BLaER1 (cell line): ENCODE results near the gene HIVEP2.

Experiments
- H3K27ac ChIP-seq: shearing (Covaris generic); formaldehyde crosslinking; 2 replicates; pipeline ENCODE4 v1.8.1; 2022
- H3K27me3 ChIP-seq: shearing (Covaris generic); formaldehyde crosslinking; 2 replicates; pipeline ENCODE4 v1.8.1; 2022
- H3K36me3 ChIP-seq: shearing (Covaris generic); formaldehyde crosslinking; 2 replicates; pipeline ENCODE4 v1.8.1; 2022
- H3K4me1 ChIP-seq: shearing (Covaris generic); formaldehyde crosslinking; 2 replicates; pipeline ENCODE4 v1.8.1; 2022
- H3K4me2 ChIP-seq: shearing (Covaris generic); formaldehyde crosslinking; 2 replicates; pipeline ENCODE4 v1.8.1; 2022
- H3K4me3 ChIP-seq: shearing (Covaris generic); formaldehyde crosslinking; 2 replicates; pipeline ENCODE4 v1.8.1; 2022
- H3K9ac ChIP-seq: shearing (Covaris generic); formaldehyde crosslinking; 2 replicates; pipeline ENCODE4 v1.8.1; 2022
- H3K9me3 ChIP-seq: shearing (Covaris generic); formaldehyde crosslinking; 2 replicates; pipeline ENCODE4 v1.8.1; 2022
- H4K20me1 ChIP-seq: shearing (Covaris generic); formaldehyde crosslinking; 2 replicates; pipeline ENCODE4 v1.8.1; 2022
- Cebpa-rat ChIP-seq: shearing (Covaris generic); IDR thresholded peaks from 2 replicates; pipeline ENCODE4 v1.8.1; 2022

Gene HIVEP2

GRCh38 chr6:142857796-142858555 is 87.0 kb downstream of the HIVEP2 start:
- H3K4me1 ChIP-seq, result peaks cover 54% of the 10 kb centered on the region
- H3K9ac ChIP-seq, result peak overlapping the region; percentile 65
- no peak for TF ChIP-seq Cebpa-rat
- peak overlapping the region; percentile 84 for H3K4me2 ChIP-seq
- H3K36me3 ChIP-seq, result peaks cover 25% of the 10 kb centered on the region
- H3K4me3 ChIP-seq, result peak overlapping the region; percentile 40; the same call in 1 of the 2 replicates
- H3K27ac ChIP-seq, result peak overlapping the region; percentile 75
- H3K27me3 ChIP-seq, result no peaks in the 10 kb centered on the region
- peaks cover 92% of the 10 kb centered on the region for H4K20me1 ChIP-seq
- no peaks in the 10 kb centered on the region for H3K9me3 ChIP-seq

GRCh38 chr6:142857233-142857761 is 87.7 kb downstream of the HIVEP2 start:
- H3K9ac ChIP-seq, result peak overlapping the region; percentile 65
- no peak for TF ChIP-seq Cebpa-rat
- H3K4me3 ChIP-seq, result peak overlapping the region; percentile 40
- H3K4me1 ChIP-seq, result peaks cover 54% of the 10 kb centered on the region
- H3K36me3 ChIP-seq, result peaks cover 25% of the 10 kb centered on the region
- no peaks in the 10 kb centered on the region for H3K27me3 ChIP-seq
- H3K9me3 ChIP-seq, result no peaks in the 10 kb centered on the region
- peaks cover 99% of the 10 kb centered on the region for H4K20me1 ChIP-seq
- peak overlapping the region; percentile 84 for H3K4me2 ChIP-seq
- peak overlapping the region; percentile 75 for H3K27ac ChIP-seq

- H3K4me2 ChIP-seq, result peak overlapping the region; percentile 84
- no peaks in the 10 kb centered on the region for H3K27me3 ChIP-seq
- TF ChIP-seq Cebpa-rat, result no peak
- H3K4me3 ChIP-seq, result peak overlapping the region; percentile 40; the same call in 1 of the 2 replicates
- H3K9me3 ChIP-seq, result no peaks in the 10 kb centered on the region
- peaks cover 50% of the 10 kb centered on the region for H3K4me1 ChIP-seq
- H3K27ac ChIP-seq, result peak overlapping the region; percentile 75
- peaks cover 100% of the 10 kb centered on the region for H4K20me1 ChIP-seq
- peak overlapping the region; percentile 65 for H3K9ac ChIP-seq
- H3K36me3 ChIP-seq, result peaks cover 25% of the 10 kb centered on the region
Observed at GRCh38 chr6:142856624-142857232, 88.2 kb downstream of the HIVEP2 start.

GRCh38 chr6:142855893-142856623 is 88.9 kb downstream of the HIVEP2 start:
- no peak overlapping the region for H3K4me3 ChIP-seq
- peak overlapping the region; percentile 65; the same call in 1 of the 2 replicates for H3K9ac ChIP-seq
- H3K9me3 ChIP-seq, result no peaks in the 10 kb centered on the region
- H3K4me1 ChIP-seq, result peaks cover 46% of the 10 kb centered on the region
- no peaks in the 10 kb centered on the region for H3K27me3 ChIP-seq
- no peak for TF ChIP-seq Cebpa-rat
- H4K20me1 ChIP-seq, result peaks cover 100% of the 10 kb centered on the region
- H3K4me2 ChIP-seq, result peak overlapping the region; percentile 84
- H3K36me3 ChIP-seq, result peaks cover 25% of the 10 kb centered on the region
- H3K27ac ChIP-seq, result peak overlapping the region; percentile 75

GRCh38 chr6:142854589-142855488 is 90.1 kb downstream of the HIVEP2 start:
- Histone ChIP-seq H3K36me3 (peaks cover 18% of the 10 kb centered on the region), H3K9ac (no peak overlapping the region), H3K4me3 (no peak overlapping the region), H3K9me3 (no peaks in the 10 kb centered on the region), H3K27ac (no peak overlapping the region), H3K4me1 (peaks cover 48% of the 10 kb centered on the region), H4K20me1 (peaks cover 97% of the 10 kb centered on the region), H3K27me3 (no peaks in the 10 kb centered on the region), H3K4me2 (no peak overlapping the region)
- no peak for TF ChIP-seq Cebpa-rat

GRCh38 chr6:142853244-142854180 is 91.5 kb downstream of the HIVEP2 start:
- Histone ChIP-seq H3K27me3 (no peaks in the 10 kb centered on the region), H3K4me2 (no peak overlapping the region), H3K36me3 (peaks cover 18% of the 10 kb centered on the region), H4K20me1 (peaks cover 97% of the 10 kb centered on the region), H3K4me1 (peaks cover 56% of the 10 kb centered on the region), H3K9ac (no peak overlapping the region), H3K9me3 (no peaks in the 10 kb centered on the region), H3K4me3 (no peak overlapping the region), H3K27ac (no peak overlapping the region)
- TF ChIP-seq Cebpa-rat, result no peak

GRCh38 chr6:142851601-142852000 is 93.4 kb downstream of the HIVEP2 start:
- no peak overlapping the region for H3K4me3 ChIP-seq
- H3K9ac ChIP-seq, result no peak overlapping the region
- peaks cover 97% of the 10 kb centered on the region for H4K20me1 ChIP-seq
- no peak for TF ChIP-seq Cebpa-rat
- no peaks in the 10 kb centered on the region for H3K27me3 ChIP-seq
- H3K4me2 ChIP-seq, result no peak overlapping the region
- H3K9me3 ChIP-seq, result no peaks in the 10 kb centered on the region
- peaks cover 56% of the 10 kb centered on the region for H3K4me1 ChIP-seq
- H3K27ac ChIP-seq, result no peak overlapping the region
- H3K36me3 ChIP-seq, result peaks cover 18% of the 10 kb centered on the region

GRCh38 chr6:142850679-142851423 is 94.1 kb downstream of the HIVEP2 start:
- H3K4me1 ChIP-seq, result peaks cover 56% of the 10 kb centered on the region
- TF ChIP-seq Cebpa-rat, result no peak
- no peaks in the 10 kb centered on the region for H3K9me3 ChIP-seq
- H3K9ac ChIP-seq, result no peak overlapping the region
- H4K20me1 ChIP-seq, result peaks cover 97% of the 10 kb centered on the region
- H3K36me3 ChIP-seq, result peaks cover 18% of the 10 kb centered on the region
- no peak overlapping the region for H3K4me3 ChIP-seq
- no peaks in the 10 kb centered on the region for H3K27me3 ChIP-seq
- H3K27ac ChIP-seq, result no peak overlapping the region
- H3K4me2 ChIP-seq, result no peak overlapping the region
